Prostate gland (tissue), 2 donors: ENCODE measurements around the gene IFRD2. TPM values are rescaled to one million over a fixed set of nuclear protein-coding genes. Genes with fewer than 3 reads are reported as not detected.

Experiments used
- DNase-seq: peaks from one replicate; pipeline ENCODE4 v3.0.0-alpha.2; 2019; ENCODE audit warnings: low spot score
- H3K27ac ChIP-seq, 2 donors: fragments of 200-600 bp; sonication (generic); 2 replicates each; pipeline ENCODE4 v1.5.1; 2017 to 2019
- H3K27me3 ChIP-seq: fragments of 200-600 bp; sonication (generic); replicated peaks from 2 replicates; pipeline ENCODE4 v1.5.1; 2019; ENCODE audit not compliant: insufficient read depth
- H3K36me3 ChIP-seq, 2 donors: fragments of 200-600 bp; sonication (generic); 1 replicate in 1 of 2; 2 replicates in 1 of 2; pipeline versions ENCODE4 v1.5.1 to v1.8.1; 2017 to 2019
- H3K4me1 ChIP-seq: fragments of 200-600 bp; sonication (generic); replicated peaks from 2 replicates; pipeline ENCODE4 v1.5.1; 2019
- H3K4me3 ChIP-seq, 2 donors: fragments of 200-600 bp; sonication (generic); 2 replicates each; pipeline ENCODE4 v1.5.1; 2017 to 2019
- H3K9me3 ChIP-seq: fragments of 200-600 bp; sonication (generic); 2 replicates; pipeline ENCODE4 v1.5.1; 2017
- CTCF ChIP-seq, 4 experiments: fragments of 200-600 bp in 2 of 4; fragments of 450-650 bp in 2 of 4; sonication (generic) in 2 of 4; IDR thresholded peaks; 1 replicate in 3 of 4; 2 replicates in 1 of 4; pipeline ENCODE4 v1.5.1; 2016 to 2019; ENCODE audit warnings: antibody characterized with exemption in 4 of 4, mild to moderate bottlenecking in 2 of 4, moderate library complexity in 2 of 4
- POLR2A ChIP-seq: fragments of 450-650 bp; IDR thresholded peaks from one replicate; pipeline ENCODE4 v1.6.1; 2016; ENCODE audit warnings: antibody characterized with exemption, mild to moderate bottlenecking
- POLR2AphosphoS5 ChIP-seq: sonication (generic); formaldehyde crosslinking; IDR thresholded peaks from one replicate; pipeline ENCODE4 v1.6.1; 2017; ENCODE audit warnings: antibody characterized with exemption
- WGBS: methylation state at CpG from one replicate; pipeline ENCODE4 v1.1.5; 2018; 5-methylcytosine and 5-hydroxymethylcytosine counted together
- intact Hi-C: fragments of 100-400 bp; cut with DNase I; formaldehyde crosslinking; loops from one replicate; pipeline ENCODE4 v1.14.2; 2022
- total RNA-seq, 2 donors: library from RNA; depleted of rRNA; stranded (reverse); fragments of >200 nt; gene quantifications; one replicate each; pipeline ENCODE4 v1.1.0, GENCODE V29; 2016

The IFRD2 gene
- total RNA-seq, 2 donors from 2014 or later, result 93.0 to 99.9 TPM

DNA sequence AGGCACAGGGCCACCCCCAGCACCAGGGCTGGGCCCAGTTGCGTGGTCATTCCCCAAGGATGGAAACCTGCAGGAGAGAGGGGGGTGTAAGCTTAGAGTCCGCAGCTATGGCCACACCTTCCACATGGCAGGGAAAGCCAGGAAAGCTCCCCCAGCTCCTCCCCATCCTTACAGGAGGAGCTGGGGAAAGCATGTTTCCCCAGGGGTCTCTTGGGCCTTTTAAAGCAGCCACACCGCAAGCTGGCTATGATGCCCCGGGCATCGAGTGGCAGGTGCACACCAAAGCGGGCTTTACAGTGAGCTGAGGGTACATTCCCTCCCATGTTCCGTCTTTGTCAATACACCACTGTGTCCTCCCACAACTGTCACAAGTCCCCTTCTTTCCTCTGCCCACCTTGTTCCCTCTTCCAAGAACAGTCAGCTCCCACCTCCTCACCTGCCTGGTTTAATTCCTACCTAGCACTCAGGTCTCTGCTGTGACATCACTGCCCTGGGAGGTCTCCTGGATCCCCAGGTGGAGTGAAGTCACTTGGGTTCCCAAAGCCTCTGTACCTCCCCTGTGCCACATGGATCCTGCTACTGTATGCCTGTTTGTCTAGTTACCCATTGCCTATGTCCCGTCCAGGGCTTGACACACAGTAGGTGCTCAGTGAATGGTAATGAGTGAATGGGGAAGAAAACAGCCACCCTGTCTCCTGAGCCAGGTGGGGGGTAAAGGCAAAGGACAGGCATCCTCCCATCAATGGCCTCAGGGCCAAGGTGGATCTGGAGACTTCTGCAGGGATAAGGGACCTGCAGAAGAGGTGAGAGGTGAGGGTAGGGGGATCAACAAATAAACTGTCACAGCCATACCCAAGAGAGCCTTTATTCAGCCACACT, 3.6 kb upstream of the IFRD2 start:
- WGBS, result 84% methylated on average over 8 of the region's 8 CpGs
- Histone ChIP-seq H3K9me3 (no peaks in the 10 kb centered on the region), H3K27ac (no peak overlapping the region), H3K4me1 (peaks cover 16% of the 10 kb centered on the region), H3K36me3 (no peaks in the 10 kb centered on the region), H3K27me3 (no peaks in the 10 kb centered on the region), H3K4me3 (no peak overlapping the region)
- DNase-seq, result no peak
- no peak for TF ChIP-seq POLR2AphosphoS5
- TF ChIP-seq CTCF (IDR thresholded peaks at IDR 0.05), result no peak
- no peak for TF ChIP-seq POLR2A
- intact Hi-C loops, result no loop called here

DNA sequence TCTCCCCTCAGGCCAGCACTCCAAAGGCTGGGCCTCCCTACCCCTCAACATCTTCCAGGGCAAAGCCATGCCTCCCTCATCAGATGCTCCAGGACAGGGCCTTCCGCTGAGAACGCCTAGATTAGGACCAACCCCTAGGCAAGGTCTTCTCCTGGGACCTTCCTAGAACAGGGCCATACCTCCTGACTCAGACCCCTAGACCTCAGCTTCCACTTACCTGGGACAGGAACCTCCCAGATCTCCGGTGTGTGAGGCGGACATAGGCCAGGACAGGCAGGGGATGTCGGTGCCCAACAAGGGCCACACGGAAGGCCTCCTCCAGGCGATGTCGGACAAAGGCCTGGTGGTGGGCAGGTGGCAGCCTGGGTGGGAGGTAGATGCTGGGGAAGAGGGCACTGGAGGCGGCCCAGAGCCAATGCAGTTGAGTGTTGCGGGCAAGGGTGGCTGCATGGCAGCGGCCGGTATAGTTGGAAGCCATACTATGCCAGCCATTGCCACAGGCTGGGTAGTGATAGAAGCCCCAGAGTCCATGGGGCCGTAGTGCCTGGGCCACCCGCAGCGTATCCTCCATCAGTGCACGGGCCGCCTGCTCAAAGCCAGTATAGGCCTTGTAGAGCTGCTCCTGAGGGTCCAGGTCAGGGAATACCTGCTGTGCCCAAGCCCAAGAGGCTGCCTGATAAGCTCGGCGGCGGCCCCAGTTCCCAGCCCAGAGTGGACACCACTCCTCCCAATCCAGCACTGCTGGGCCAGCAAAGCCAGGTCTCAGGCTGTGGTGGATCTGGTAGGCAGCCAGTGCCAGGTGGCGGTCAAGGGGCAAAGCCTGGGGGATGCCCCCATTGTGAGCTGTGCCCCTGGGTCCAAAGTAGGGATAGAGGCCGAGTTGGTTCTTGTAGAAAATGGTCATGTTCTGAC, 2.5 kb upstream of the IFRD2 start:
- Histone ChIP-seq H3K27ac (no peak overlapping the region), H3K36me3 (peaks cover 4% of the 10 kb centered on the region in 2 donors), H3K4me3 (no peak overlapping the region), H3K4me1 (peaks cover 16% of the 10 kb centered on the region), H3K27me3 (no peaks in the 10 kb centered on the region), H3K9me3 (no peaks in the 10 kb centered on the region)
- intact Hi-C loops, result no loop called here
- 94% methylated on average over 22 of the region's 22 CpGs for WGBS
- no peak for TF ChIP-seq CTCF (IDR thresholded peaks at IDR 0.05)
- TF ChIP-seq POLR2AphosphoS5, result no peak
- TF ChIP-seq POLR2A, result no peak
- DNase-seq, result no peak

DNA sequence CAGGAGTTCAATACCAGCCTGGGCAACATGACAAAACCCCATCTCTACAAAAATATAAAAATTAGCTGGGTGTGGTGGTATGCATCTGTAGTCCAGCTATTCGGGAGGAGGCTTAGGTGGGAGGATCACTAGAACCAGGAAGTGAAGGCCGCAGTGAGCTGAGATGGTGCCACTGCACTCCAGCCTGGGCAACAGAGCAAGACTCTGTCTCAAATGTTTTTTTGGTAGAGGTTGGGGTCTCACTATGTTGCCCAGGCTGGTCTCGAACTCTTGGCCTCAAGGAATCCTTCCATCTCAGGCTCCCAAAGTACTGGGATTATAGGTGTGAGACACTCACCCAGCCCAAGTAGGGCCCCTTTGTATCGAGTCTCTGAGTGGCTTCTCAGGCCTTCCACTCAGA, 1.9 kb upstream of the IFRD2 start:
- intact Hi-C loops, result no loop called here
- Histone ChIP-seq H3K36me3 (peaks cover 5 to 9% of the 10 kb centered on the region in 2 donors), H3K4me3 (no peak overlapping the region), H3K9me3 (no peaks in the 10 kb centered on the region), H3K4me1 (peaks cover 16% of the 10 kb centered on the region), H3K27ac (no peak overlapping the region), H3K27me3 (no peaks in the 10 kb centered on the region)
- no peak for TF ChIP-seq POLR2AphosphoS5
- no peak for TF ChIP-seq POLR2A
- no peak for TF ChIP-seq CTCF (IDR thresholded peaks at IDR 0.05)
- WGBS, result 86% methylated on average over 4 of the region's 4 CpGs
- DNase-seq, result no peak

DNA sequence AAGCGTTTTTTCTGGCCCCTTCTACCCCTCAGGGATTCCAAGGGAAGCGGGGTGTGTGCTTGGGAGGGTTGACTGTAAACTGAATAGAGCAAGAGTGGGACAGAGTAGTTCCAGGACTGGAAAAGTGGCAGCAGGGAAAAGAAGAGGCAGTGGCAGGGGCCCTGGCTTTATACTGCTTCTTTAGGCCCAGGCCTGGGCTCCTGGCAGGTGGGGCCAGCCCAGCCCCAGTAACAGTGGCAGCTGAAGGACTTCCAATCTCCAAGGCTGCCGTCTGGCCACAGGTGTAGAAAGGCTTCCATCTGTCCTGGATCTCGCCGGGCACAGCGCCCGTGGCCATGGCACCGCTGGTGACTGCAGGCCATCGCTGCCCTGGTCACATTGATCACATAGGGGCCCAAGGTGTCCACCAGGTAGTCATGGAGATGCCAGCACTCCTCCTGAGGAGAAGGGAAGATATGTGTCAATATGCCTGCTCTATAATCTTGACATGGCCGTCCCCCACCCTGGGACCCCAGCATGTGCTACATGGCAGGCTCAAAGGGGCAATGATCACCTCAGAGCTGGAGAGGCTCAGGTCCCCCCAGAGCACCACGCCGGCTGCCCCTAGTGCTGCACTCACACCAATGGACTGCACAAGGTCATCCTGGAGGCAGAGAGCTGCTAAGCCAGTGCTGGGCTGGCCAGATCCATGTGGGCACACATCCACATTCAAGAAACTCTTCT, 1.0 kb upstream of the IFRD2 start:
- intact Hi-C loops, result no loop called here
- TF ChIP-seq POLR2A, result no peak
- TF ChIP-seq POLR2AphosphoS5, result no peak
- TF ChIP-seq CTCF (IDR thresholded peaks at IDR 0.05), result no peak
- Histone ChIP-seq H3K4me3 (no peak overlapping the region), H3K36me3 (peaks cover 5 to 18% of the 10 kb centered on the region in 2 donors), H3K27me3 (no peaks in the 10 kb centered on the region), H3K4me1 (peaks cover 9% of the 10 kb centered on the region), H3K9me3 (no peaks in the 10 kb centered on the region), H3K27ac (peak overlapping the region; percentile 86 to 88)
- DNase-seq, result no peak
- WGBS, result 78% methylated on average over 12 of the region's 12 CpGs
